ENCODE results near the gene MRGPRG. TPM values are rescaled to one million over a fixed set of nuclear protein-coding genes. Genes with fewer than 3 reads are reported as not detected.
A peak's percentile ranks its signal among the peaks of the same experiment; 100 is the strongest.
"Not testable (repeated sequence)": the region's sequence is repeated elsewhere in the genome, so short reads cannot be mapped to it uniquely, and the experiment has no call there.

MRGPRG gene
- total and polyA plus RNA-seq, 2 of the 8 experiments (the other 6 are each of a cell fraction or from before 2014, with no cell fraction given), result not detected

DNA sequence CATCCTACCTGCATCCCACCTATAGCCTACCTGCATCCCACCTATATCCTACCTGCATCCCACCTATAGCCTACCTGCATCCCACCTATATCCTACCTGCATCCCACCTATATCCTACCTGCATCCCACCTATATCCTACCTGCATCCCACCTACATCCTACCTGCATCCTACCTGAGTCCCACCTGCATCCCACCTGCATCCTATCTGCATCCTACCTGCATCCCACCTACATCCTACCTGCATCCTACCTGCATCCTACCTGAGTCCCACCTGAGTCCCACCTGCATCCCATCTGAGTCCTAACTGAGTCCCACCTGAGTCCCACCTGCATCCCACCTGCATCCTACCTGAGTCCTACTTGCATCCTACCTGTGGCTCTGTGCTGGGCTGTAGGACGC is 38.9 kb upstream of the MRGPRG start:
- H2BK15ac ChIP-seq (ENCODE audit: low read length); H3K27ac ChIP-seq (ENCODE audit: low read depth, low read length); H3K4me2 ChIP-seq (ENCODE audit: insufficient read depth in 1 of 2, low read depth in 2 of 2, low read length in 2 of 2); H2AFZ ChIP-seq (ENCODE audit: low read length); H3K79me1 ChIP-seq (ENCODE audit: low read depth, low read length); H4K8ac ChIP-seq (ENCODE audit: extremely low read depth, insufficient read depth, low read length); CTCF ChIA-PET (ENCODE audit: partially characterized antibody); H3K23me2 ChIP-seq (ENCODE audit: low read depth, low read length); POLR2A ChIA-PET (ENCODE audit: partially characterized antibody); H3K56ac ChIP-seq (replicated peaks; ENCODE audit: insufficient read length, low read depth, low read length); H3K18ac ChIP-seq (ENCODE audit: extremely low read depth, low read length); H3K4ac ChIP-seq (replicated peaks; ENCODE audit: insufficient read length, low read depth, low read length); DNase-seq (ENCODE audit: low read depth in 1 of 2, low spot score in 2 of 2); H3K4me1 ChIP-seq (replicated peaks in 1 of 4; ENCODE audit: control insufficient read depth in 3 of 4, insufficient read depth in 4 of 4, low read length in 3 of 4); H4K91ac ChIP-seq (replicated peaks; ENCODE audit: insufficient read length, low read length); H3K4me3 ChIP-seq (ENCODE audit: extremely low read depth in 1 of 4, insufficient read depth in 2 of 4, low read depth in 3 of 4, low read length in 4 of 4); H3K23ac ChIP-seq (ENCODE audit: insufficient read length); H3K36me3 ChIP-seq (ENCODE audit: control insufficient read depth in 2 of 4, insufficient read depth in 4 of 4, low read length in 3 of 4); H2AK5ac ChIP-seq (ENCODE audit: low read depth, low read length); H2BK120ac ChIP-seq (replicated peaks; ENCODE audit: low read depth, low read length); H3K9ac ChIP-seq (replicated peaks in 1 of 4; ENCODE audit: extremely low read depth in 1 of 4, low read depth in 3 of 4, low read length in 3 of 4); H3K27me3 ChIP-seq (replicated peaks in 1 of 4; ENCODE audit: control insufficient read depth in 3 of 4, extremely low read depth in 1 of 4, insufficient read depth in 3 of 4, low read length in 3 of 4); H3K9me3 ChIP-seq (ENCODE audit: insufficient read depth in 2 of 2, low read depth in 1 of 2, low read length in 1 of 2); FAIRE-seq; H4K5ac ChIP-seq (ENCODE audit: insufficient read length, low read depth, low read length); H2BK20ac ChIP-seq (ENCODE audit: low read length); H2BK5ac ChIP-seq (ENCODE audit: low read depth, low read length); H3K14ac ChIP-seq (ENCODE audit: insufficient read length); H3K79me2 ChIP-seq (ENCODE audit: control insufficient read depth in 1 of 2, insufficient read depth in 2 of 2, low read length in 2 of 2); H4K20me1 ChIP-seq (replicated peaks in 1 of 2; ENCODE audit: control insufficient read depth in 1 of 2, insufficient read depth in 2 of 2, low read length in 2 of 2): not testable (repeated sequence)
- 100% methylated on average over 1 of the region's 1 CpG; no CpG with 5 or more reads in 1 of the 2 experiments for WGBS, 2 experiments (ENCODE audit: extremely low coverage in 1 of 2, insufficient coverage in 1 of 2, insufficient read length in 1 of 2, insufficient replicate concordance in 2 of 2, low coverage in 1 of 2, low lambda C conversion rate in 2 of 2, missing lambda C conversion rate in 1 of 2)
- peak overlapping the region; percentile 39; the same call in 1 of the 2 replicates for H2BK12ac ChIP-seq (ENCODE audit: low read depth, low read length)

DNA sequence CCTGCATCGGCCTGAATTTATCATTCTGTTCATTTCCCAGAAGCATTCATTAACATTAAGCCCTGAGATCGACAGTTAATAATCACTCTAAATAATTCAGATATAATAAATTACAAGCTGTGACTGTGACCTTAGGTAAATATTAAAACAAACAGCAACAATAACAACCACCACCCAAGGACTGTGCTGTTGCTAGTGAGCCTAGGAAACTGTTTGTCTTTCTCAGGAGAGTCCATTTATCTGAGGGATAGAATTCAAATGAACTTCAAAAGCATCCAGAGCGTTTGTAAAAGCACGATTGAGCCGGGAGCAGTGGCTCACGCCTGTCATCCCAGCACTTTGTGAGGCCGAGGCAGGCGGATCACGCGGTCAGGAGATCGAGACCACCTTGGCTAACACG is 36.6 kb upstream of the MRGPRG start:
- 100% methylated on average over 1 of the region's 12 CpGs; no CpG with 5 or more reads in 1 of the 2 experiments for WGBS, 2 experiments (ENCODE audit: extremely low coverage in 1 of 2, insufficient coverage in 1 of 2, insufficient read length in 1 of 2, insufficient replicate concordance in 2 of 2, low coverage in 1 of 2, low lambda C conversion rate in 2 of 2, missing lambda C conversion rate in 1 of 2)
- H3K4me1 ChIP-seq (replicated peaks in 1 of 4; ENCODE audit: control insufficient read depth in 3 of 4, insufficient read depth in 4 of 4, low read length in 3 of 4); H2AK5ac ChIP-seq (ENCODE audit: low read depth, low read length); H2BK12ac ChIP-seq (ENCODE audit: low read depth, low read length); H2BK120ac ChIP-seq (replicated peaks; ENCODE audit: low read depth, low read length); H3K4ac ChIP-seq (replicated peaks; ENCODE audit: insufficient read length, low read depth, low read length); H3K9ac ChIP-seq (replicated peaks in 1 of 4; ENCODE audit: extremely low read depth in 1 of 4, low read depth in 3 of 4, low read length in 3 of 4); H3K27me3 ChIP-seq (replicated peaks in 1 of 4; ENCODE audit: control insufficient read depth in 3 of 4, extremely low read depth in 1 of 4, insufficient read depth in 3 of 4, low read length in 3 of 4); H3K4me3 ChIP-seq (ENCODE audit: extremely low read depth in 1 of 4, insufficient read depth in 2 of 4, low read depth in 3 of 4, low read length in 4 of 4); H2BK15ac ChIP-seq (ENCODE audit: low read length); H3K79me2 ChIP-seq (ENCODE audit: control insufficient read depth in 1 of 2, insufficient read depth in 2 of 2, low read length in 2 of 2); H3K14ac ChIP-seq (ENCODE audit: insufficient read length); H4K20me1 ChIP-seq (replicated peaks in 1 of 2; ENCODE audit: control insufficient read depth in 1 of 2, insufficient read depth in 2 of 2, low read length in 2 of 2); H3K23ac ChIP-seq (ENCODE audit: insufficient read length); H2BK20ac ChIP-seq (ENCODE audit: low read length); H3K23me2 ChIP-seq (ENCODE audit: low read depth, low read length); DNase-seq (ENCODE audit: low read depth in 1 of 2, low spot score in 2 of 2); H4K91ac ChIP-seq (replicated peaks; ENCODE audit: insufficient read length, low read length); POLR2A ChIA-PET (ENCODE audit: partially characterized antibody); H2AFZ ChIP-seq (ENCODE audit: low read length); H4K5ac ChIP-seq (ENCODE audit: insufficient read length, low read depth, low read length); H2BK5ac ChIP-seq (ENCODE audit: low read depth, low read length); H4K8ac ChIP-seq (ENCODE audit: extremely low read depth, insufficient read depth, low read length); H3K27ac ChIP-seq (ENCODE audit: low read depth, low read length); H3K56ac ChIP-seq (replicated peaks; ENCODE audit: insufficient read length, low read depth, low read length); H3K36me3 ChIP-seq (ENCODE audit: control insufficient read depth in 2 of 4, insufficient read depth in 4 of 4, low read length in 3 of 4); H3K79me1 ChIP-seq (ENCODE audit: low read depth, low read length); CTCF ChIA-PET (ENCODE audit: partially characterized antibody); H3K4me2 ChIP-seq (ENCODE audit: insufficient read depth in 1 of 2, low read depth in 2 of 2, low read length in 2 of 2); H3K18ac ChIP-seq (ENCODE audit: extremely low read depth, low read length); H3K9me3 ChIP-seq (ENCODE audit: insufficient read depth in 2 of 2, low read depth in 1 of 2, low read length in 1 of 2): not testable (repeated sequence)
- FAIRE-seq, result peak; percentile 28
